GM19351 (cell line): Measurements from ENCODE around the gene PROCA1.
"Not testable (repeated sequence)": the region's sequence is repeated elsewhere in the genome, so short reads cannot be mapped to it uniquely, and the experiment has no call there.

Experiments used
- ATAC-seq: cut with Tn5 transposase; IDR thresholded peaks from one replicate; pipeline ENCODE4 v1.9.1; 2021; ENCODE audit warnings: mild to moderate bottlenecking, moderate library complexity; ENCODE audit not compliant: unreplicated experiment

Gene PROCA1

DNA sequence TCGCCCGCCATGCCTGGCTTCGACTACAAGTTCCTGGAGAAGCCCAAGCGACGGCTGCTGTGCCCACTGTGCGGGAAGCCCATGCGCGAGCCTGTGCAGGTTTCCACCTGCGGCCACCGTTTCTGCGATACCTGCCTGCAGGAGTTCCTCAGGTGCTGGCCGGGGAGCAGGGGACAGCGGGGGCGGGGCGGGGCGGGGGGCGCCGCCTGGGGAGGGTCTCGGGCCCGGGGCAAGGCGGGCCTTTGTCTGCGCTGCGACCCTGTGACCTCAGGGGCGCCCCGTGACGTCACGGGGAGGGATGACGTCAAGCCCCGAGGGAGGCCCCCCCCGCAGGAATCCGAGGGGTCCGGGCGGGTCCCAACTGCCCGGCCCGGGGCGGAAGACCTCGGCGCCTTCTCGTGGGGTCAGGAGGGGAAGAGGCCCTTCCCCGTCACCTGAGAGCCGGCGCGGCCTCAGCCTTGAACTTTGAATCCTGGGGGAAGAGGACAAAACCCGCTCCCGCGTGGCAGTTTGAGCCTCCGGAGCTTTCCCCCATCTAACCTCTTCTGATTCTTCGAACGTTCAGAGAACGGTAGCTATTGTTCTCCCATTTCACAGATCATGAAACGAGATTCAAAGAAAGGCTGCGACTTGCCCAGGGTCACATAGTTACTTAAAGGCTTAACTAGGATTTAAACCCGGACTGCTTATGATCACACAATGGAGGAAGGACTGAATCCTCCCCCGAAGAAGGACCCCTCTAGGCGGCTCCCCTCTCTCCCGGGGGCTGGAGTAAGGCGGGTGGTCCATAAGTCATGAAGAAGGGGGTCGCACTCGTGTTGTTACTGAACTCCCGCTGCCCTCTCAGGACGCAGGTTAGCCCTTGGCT, 32.6 kb upstream of the PROCA1 start:
- no peak for ATAC-seq

DNA sequence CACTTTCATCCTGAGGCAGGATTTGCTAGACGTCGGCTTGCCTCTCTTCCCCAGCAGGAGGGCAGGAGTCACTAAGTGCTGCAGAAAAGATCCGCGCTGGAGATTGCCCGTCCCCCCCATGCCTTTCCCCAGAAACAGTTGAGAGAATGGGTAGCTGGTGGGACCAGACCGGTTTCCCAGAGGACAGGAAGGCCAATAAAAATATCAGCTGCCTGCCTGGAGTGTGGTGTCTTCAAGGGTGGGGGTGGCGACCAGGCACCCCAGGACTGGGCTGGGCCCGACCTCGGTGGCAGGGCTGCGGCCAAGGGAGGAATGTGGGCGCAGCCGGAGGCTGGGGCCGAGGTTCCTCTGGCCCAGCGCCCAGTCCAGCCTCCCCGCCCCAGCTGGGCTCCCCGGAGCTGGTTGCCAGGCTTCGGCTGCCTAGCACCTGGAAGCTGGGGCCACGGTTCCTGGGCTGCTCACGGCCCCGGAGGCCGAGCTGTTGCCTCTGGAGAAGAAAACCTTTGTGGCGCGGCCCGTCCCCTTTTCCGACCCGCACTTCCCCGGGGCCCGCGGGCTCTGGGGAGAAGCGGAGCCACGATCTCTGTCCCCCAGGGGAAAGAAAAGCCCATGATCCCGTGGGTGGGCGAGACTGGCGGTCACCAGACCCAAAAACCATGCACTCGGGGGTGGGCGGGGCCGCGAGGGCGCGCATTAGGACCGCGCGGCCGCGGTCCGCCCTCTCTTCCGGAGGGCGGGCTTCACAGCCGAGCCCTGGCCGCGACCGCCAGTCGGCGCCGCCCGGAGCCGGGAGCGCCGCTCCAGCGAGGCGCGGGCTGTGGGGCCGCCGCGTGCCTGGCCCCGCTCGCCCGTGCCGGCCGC, 31.8 kb upstream of the PROCA1 start, which contains the start of gene TRAF4:
Gene TRAF4 (plus strand): TSS at position 769 of the 861 bp plus-strand sequence. CDS start 102 bp downstream, outside the sequence.
- peak; percentile 74 for ATAC-seq

DNA sequence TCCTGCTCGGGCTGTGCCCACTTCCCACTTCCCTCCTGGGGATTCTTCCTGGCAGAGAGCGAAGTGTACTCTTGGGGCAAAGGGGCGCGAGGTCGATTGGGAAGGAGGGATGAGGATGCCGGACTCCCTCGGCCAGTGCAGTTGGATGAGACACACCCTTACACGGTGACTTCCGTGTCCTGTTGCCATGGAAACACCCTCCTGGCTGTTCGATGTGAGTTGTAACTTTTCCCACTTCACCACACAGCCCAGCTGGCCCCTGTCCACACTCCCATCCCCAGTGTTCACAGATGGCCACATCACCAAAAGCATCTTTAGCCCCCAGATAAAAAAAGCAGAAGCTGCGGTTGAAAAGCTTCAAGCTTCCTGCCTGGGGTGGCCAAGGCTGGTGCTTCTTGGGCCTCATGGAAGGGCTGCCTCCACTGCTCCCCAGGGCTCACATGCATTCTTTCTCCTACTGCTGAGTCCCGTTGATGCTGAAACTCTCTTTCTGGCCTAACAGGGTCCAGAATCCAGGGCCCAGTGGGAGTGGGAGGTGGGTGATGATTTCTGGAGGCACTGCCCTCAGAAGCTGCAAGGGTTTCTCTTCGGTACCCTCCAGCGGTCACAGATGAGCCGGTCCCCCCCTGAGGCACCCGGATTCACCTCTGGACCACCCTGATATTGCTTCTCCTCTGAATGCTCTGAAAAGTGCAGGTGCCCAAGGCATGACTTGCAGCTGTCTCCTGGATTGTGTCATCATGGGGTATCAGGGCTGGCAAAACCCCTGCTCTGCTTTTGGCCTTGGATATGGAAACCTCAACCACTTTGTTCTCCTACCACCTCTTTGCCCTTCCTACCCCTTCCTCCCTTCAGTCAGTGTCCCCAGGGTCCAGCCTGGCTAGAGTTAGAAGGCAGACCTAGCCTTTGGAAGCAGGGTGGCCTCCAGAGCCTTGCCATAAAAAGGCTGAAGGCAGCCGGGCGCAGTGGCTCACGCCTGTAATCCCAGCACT, 30.0 kb upstream of the PROCA1 start:
- ATAC-seq = no peak

DNA sequence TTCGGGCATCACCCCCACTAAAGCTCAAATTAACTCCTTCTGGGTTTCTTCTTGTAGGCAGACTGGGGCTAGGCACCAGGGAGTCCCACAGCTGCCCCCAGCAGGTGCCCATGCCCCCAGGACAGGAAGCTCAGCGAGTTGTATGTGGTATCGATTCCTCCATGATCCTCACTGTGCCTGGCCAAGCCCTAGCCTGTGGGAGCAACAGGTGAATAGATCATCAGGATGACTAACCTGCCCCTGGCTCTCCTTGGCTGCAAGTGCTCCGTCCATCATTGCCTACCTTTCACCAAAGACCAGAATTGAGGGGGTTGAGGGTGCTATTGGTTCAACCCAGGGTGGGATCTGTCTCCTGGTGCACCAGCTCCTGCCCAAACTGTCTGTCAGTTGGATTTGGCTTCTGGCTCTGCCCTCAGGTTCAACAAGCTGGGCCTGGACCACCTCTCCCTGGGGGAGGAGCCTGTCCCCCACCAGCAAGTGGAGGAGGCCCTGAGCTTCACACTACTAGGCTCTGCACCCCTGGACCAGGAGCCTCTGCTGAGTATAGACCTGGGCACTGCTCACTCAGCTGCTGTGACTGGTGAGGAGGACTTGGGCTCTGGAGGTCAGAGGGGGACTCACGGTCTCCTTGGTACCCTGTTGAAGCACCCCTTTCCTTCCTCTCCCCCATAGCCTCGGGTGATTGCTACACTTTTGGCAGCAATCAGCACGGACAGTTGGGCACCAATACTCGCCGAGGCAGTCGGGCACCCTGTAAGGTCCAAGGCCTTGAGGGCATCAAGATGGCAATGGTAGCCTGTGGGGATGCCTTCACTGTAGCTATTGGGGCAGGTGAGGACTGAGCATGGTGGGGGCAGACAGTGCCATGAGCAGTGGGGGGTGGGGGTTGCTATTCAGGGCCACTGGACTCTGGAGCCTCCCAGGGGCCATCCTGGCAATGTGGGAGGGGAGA, 29.0 kb upstream of the PROCA1 start:
- no peak for ATAC-seq

DNA sequence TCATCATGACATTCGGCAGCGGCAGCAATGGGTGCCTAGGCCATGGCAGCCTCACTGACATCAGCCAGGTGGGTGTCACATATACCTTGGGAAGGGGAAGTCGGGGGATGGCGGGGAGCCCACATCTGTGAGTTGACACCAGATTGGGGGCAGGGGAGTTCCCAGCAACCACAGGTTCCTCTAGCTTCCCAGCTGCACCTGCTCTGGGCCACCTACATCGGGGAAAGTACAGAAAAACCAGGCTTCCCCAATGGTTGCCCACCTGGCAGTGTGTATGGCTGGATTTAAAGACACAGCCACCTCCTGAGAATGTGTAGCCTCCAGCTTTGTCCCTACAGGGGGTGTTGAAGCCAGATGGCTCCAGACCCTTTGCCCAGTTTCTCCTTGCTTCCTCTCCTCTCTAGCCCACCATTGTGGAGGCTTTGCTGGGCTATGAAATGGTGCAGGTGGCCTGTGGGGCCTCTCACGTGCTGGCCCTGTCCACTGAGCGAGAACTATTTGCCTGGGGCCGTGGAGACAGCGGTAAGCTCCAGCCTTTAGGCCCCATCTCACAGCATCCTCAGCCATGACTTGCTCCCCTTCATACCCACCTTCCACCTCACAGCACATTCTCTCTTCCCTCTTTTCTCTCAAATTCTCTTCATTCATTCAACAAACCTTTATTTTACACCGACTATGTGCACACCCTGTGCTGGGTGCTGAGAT, 27.1 kb upstream of the PROCA1 start:
- no peak for ATAC-seq

DNA sequence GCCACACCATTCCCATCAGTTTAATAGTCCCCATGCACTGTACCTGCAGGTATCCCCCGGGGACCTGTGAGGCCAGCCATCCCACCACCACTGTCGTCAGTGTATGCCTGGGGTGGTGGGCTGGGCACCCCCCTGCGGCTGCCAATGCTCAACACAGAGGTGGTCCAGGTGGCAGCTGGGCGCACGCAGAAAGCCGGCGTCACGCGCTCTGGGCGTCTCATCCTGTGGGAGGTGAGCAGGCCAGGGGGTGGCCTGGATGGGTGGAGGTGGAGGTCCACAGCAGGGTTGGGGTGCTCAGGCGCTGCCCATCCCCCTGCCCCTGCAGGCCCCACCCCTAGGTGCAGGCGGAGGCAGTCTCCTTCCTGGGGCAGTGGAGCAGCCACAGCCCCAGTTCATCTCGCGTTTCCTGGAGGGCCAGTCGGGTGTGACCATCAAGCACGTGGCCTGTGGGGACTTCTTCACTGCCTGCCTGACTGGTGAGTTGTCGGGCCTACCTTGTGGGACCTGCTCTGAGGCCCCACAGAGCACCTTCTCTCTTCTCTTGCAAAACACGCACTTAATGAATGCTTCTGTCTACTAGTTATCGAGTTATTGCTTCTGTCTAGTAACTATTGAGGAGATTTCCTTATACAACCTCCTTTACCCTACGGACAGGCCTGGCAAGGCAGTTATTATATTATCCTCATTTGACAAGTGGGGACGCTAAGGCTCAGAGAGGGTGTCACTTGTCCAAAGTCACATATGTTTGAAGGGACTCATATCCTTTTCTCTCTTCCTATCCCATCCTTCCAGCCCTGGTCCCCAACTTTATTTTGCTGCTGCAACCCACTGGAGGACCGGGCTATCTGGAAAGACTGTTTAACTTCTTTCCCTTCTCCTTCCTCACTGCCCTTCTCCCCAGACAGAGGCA, 26.3 kb upstream of the PROCA1 start:
- ATAC-seq = peak; percentile 71

DNA sequence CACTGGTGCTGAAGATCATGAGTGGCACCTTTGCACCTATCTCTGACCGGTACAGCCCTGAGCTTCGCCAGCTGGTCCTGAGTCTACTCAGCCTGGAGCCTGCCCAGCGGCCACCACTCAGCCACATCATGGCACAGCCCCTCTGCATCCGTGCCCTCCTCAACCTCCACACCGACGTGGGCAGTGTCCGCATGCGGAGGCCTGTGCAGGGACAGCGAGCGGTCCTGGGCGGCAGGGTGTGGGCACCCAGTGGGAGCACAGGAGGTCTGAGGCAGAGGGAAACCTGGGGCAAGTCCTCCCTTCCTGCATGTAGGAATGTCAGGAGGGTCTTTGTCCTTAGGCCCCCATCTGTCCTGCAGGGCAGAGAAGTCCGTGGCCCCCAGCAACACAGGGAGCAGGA, 25.6 kb upstream of the PROCA1 start:
- no peak for ATAC-seq

DNA sequence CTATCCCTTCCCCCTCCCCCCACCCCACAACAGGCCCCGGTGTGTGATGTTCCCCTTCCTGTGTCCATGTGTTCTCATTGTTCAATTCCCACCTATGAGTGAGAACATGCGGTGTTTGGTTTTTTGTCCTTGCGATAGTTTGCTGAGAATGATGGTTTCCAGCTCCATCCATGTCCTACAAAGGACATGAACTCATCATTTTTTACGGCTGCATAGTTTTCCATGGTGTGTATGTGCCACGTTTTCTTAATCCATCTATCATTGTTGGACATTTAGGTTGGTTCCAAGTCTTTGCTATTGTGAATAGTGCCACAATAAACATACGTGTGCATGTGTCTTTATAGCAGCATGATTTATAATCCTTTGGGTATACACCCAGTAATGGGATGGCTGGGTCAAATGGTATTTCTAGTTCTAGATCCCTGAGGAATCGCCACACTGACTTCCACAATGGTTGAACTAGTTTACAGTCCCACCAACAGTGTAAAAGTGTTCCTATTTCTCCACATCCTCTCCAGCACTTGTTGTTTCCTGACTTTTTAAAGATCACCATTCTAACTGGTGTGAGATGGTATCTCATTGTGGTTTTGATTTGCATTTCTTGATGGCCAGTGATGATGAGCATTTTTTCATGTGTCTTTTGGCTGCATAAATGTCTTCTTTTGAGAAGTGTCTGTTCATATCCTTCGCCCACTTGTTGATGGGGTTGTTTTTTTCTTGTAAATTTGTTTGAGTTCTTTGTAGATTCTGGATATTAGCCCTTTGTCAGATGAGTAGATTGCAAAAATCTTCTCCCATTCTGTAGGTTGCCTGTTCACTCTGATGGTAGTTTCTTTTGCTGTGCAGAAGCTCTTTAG, 24.5 kb upstream of the PROCA1 start:
- ATAC-seq = not testable (repeated sequence)

DNA sequence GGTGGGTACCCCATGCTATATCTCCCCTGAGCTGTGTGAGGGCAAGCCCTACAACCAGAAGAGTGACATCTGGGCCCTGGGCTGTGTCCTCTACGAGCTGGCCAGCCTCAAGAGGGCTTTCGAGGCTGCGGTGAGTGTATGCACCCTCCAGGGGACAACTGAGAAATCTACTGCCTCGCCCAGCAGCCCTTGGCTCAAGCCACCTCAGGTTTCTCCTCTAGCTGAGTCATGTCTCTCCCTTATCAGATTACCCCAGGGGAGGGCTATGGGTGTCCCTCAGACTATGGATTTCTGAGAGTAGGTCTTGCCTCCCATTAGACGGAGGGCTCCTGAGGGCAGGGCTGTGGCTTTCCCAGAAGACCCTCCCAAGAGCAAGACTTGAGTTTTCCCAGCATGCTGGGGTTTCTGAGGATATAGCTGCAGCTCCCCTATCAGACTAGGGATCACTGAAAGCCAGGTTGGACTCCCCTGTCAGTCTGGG, 23.6 kb upstream of the PROCA1 start:
- ATAC-seq = no peak

DNA sequence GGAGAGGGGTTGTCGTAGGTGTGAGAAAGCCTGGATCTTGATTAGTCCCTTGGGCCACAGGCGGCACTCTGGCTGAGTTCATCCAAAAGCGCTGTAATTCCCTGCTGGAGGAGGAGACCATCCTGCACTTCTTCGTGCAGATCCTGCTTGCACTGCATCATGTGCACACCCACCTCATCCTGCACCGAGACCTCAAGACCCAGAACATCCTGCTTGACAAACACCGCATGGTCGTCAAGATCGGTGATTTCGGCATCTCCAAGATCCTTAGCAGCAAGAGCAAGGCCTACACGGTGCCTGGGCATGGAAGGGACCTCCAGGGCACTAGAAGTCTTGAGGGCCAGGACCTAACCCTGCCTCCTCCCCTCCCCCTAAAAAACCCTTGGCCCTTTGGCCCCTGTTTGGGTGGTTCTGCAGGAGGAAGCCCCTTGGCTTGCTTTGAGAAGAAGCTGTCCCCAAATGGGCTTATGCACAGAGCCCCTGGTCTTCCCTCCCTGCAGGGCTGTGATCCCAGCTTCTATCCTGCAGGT, 23.1 kb upstream of the PROCA1 start:
- no peak for ATAC-seq

DNA sequence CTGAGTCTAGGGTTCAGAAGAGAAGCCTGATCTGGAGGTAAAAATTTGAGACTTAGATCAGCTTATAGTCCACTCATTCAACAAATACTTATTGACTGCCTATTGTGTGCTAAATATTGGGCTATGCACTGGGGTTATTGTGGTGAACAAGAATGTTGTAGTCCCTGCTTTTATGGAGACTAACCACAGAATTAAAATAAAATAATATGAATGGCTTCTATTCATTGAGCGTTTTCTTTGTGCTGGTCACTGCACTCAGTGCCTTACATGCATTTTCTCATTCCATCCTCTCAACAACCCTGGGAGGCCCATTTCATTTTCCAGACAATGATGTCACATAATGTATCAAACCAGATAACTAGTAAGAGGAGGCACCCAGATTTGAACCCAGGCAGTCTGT, 21.7 kb upstream of the PROCA1 start:
- ATAC-seq = no peak

DNA sequence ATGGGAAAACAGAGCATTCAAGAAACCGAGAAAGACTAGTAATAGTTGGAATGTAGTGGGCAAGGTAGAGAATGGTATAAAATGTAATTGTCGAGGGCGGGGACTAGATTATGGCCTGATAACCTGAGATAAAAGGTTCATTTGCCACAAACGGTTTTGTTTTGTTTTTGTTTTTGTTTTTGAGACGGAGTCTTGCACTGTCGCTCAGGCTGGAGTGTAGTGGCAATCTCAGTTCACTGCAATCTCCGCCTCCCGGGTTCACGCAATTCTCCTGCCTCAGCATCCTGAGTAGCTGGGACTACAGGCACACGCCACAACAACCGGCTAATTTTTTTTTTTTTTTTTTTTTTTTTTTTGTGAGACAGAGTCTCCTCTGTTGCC, 18.3 kb upstream of the PROCA1 start:
- ATAC-seq = no peak

DNA sequence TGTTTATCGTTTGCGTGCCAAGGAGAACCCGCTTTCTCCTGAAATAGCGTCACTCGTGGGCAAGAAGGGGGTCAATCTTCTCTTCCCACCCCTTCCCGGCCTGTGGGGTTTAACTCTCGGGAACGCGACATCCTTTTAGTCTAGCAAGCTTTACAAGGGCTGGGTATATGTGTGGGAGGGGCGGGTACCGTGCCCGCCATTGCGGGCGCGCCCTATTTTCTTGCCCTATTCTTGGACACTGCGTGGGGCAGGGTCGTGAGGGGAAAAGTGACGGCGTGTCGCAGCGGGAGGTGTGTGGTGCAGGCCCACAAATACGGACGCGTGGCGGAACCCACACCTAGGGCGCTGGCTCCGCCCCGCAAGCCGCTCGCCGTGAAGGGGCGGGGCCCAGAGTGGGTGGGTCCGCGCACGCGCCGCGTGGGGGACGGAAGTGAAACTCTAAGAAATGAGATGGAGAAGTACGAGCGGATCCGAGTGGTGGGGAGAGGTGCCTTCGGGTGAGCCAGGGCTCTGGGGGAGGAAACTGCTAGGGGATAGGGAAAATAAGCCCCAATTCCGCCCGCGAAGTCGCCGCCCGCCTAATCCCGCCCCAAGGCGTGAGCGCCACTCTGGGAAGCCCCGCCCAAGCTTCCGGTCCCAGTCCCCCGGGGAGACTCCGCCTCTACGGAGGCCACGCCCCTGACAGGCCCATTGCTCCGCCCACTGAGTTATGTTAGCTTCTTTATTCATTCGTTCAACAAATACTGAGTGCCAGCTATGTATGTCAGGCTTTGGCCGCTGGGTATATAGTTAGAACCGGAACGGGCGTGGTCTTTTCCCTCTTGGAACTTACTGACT, 16.9 kb upstream of the PROCA1 start, which contains the start of gene NEK8:
Gene NEK8 (plus strand): TSS at position 425 of the 837 bp plus-strand sequence. CDS start 26 bp downstream, at position 451.
- ATAC-seq = peak; percentile 34

DNA sequence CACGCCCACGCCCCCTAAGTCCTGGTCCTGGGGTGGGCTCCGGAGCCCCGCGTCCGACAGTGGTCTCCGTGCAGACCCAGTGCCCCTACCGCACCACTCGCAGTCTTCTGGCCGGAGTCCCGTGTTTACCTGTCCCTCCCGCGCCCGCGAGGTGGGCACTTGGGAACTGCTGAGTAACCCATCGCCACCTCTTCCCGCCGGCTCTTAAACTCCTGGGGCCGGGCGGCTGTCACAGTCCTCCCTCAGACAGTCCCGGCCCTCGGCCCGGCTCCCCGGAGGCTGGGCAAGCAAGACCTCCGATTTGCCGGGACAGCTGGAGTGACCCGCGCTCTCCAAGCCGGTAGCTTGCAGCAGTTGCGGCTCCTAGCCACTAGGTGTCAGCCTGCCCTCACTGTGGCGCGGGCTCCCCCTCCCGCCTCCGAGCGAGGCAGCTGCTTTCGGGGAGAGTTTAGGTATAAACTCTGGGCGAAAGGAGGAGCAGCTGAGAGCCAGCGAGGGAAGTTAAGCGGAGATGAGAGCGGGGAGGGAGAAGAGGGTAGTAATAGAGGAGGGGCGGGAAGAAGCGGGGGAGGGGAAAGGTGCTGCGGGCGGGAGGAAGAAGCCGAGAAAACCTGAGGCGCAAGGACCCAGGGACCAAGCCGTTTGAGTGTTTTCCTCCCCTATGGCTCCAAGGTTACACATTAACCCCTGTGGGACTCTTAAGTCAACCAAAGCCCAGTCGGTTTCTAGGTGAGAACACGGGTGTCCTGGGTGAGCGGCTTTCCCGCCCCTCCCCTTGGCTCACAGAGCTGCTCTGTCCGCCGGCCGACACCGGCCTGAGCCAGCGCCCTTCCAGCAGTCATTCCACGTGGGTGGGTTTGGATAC, 15.2 kb upstream of the PROCA1 start:
- no peak for ATAC-seq

DNA sequence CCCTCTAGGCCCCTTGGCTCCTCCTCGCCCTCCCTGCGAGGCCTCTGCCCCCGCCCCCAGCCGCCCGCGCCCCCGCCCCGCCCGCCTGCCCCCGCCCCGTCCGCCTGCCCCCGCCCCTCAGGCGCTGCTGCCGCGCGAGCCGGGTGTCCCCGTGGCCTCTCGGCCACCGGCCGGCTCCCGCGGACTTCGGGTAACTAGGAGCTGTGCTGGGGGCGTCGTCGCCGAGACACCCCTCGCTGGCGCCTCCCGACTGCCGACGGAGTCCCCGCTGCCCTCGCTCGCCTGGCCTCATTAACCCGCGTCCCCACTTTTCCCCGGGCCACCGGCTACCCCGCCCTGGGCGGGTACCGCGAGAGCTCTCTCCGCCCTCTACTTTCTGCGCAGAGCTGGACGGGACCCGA, 14.5 kb upstream of the PROCA1 start, which contains the start of gene TLCD1:
Gene TLCD1 (minus strand): TSS at position 8 of the 401 bp plus-strand sequence. CDS start 136 bp downstream, outside the sequence.
- no peak for ATAC-seq
